HG03135 (cell line): ENCODE results near the gene CDK14.
"Not testable (repeated sequence)": the region's sequence is repeated elsewhere in the genome, so short reads cannot be mapped to it uniquely, and the experiment has no call there.

Source experiments
- ATAC-seq: cut with Tn5 transposase; IDR thresholded peaks from one replicate; pipeline ENCODE4 v1.9.1; 2021; ENCODE audit warnings: mild to moderate bottlenecking, moderate library complexity; ENCODE audit not compliant: unreplicated experiment

The CDK14 gene

DNA sequence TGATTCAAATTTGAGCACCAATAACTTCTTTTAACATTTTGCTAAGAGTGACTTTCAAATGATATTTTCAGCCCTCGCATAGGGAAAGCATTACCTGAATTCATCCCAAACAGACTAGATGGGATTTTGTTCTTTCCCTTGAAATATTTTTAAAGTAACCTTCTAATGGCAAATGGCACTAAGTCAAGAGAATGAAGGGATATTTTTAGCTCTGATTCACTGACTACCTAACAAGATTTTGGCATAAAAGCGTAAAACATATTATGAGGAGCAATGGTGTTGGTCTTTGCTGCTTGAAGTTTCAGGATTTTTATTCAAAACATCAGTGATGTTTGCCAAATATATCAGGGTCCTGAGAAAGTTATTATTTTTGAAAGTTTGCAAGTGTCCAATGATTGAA, 290.3 kb downstream of the CDK14 start:
- ATAC-seq = no peak

- ATAC-seq = no peak
Measured at GRCh38 chr7:90889210-90889609, 293.1 kb downstream of the CDK14 start.

- no peak for ATAC-seq
Measured at GRCh38 chr7:90889644-90890043, 293.5 kb downstream of the CDK14 start.

GRCh38 chr7:90891529-90891928, 295.4 kb downstream of the CDK14 start:
- no peak for ATAC-seq

DNA sequence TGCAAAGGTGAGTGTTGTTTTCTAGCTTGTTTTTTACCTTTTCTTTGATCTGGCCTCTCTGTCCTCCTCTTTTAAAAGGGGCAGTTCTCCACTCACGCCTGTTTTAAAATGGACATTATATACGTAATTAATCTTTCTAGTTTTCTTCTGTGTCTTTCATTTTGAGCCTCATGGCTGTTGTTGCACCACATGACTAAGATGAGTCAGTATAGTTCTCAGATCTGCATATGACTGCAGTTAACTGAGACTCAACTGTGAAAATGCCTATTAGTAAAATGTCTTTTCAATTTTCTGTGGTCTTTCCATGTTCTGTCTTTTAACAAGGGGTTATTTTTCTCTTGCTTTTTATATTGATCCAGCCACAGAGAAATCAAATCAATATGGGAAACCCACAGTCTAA, 296.1 kb downstream of the CDK14 start:
- peak; percentile 64 for ATAC-seq

GRCh38 chr7:90894122-90894521, 298.0 kb downstream of the CDK14 start:
- no peak for ATAC-seq

DNA sequence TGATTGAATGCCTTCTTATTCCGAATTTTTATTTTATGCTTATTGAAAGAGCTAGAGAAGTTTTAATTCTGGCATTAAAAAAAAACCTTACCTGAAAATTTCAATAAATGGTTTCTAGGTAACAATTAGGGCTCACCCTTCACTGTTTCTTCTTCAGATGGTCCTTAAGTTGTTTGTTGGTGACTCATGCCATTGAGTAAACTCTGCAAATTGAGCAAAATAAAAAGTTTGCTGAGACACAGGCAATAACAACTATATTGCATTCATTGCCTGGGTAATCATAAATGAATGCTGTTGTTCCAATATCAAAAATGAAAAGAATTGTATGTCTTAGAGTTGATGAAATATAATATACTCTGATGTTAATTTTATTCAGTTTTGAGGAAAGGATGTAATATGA, 300.3 kb downstream of the CDK14 start:
- no peak for ATAC-seq

- no peak for ATAC-seq
Measured at GRCh38 chr7:90897961-90898469, 301.9 kb downstream of the CDK14 start.

GRCh38 chr7:90900628-90901356, 304.7 kb downstream of the CDK14 start:
- no peak for ATAC-seq

DNA sequence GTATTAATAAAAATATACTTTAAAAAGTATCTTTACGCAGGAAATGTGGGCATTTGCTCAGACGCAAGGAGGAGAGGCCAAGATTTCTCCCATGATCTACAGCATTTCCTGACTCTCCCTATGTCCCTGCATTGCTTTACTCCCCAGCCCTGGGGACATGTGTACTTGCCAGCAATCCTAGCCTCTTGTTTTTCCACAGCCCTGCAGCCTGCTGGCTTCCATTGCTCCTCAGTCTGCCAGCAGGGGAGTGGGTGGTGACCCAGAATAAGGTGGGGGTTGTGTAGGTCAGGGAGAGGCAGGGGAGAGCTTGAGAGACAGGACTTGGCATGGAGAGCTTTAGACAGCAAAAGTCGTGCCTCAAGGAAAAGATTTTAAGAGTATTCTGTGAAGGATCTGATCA, 307.7 kb downstream of the CDK14 start:
- ATAC-seq = no peak

GRCh38 chr7:90910136-90910535, 314.0 kb downstream of the CDK14 start:
- ATAC-seq = no peak

- ATAC-seq = no peak
Measured at GRCh38 chr7:90916319-90916718, 320.2 kb downstream of the CDK14 start.

- ATAC-seq = no peak
Measured at GRCh38 chr7:90917539-90917938, 321.4 kb downstream of the CDK14 start.

- no peak for ATAC-seq
Measured at GRCh38 chr7:90918303-90918702, 322.2 kb downstream of the CDK14 start.

DNA sequence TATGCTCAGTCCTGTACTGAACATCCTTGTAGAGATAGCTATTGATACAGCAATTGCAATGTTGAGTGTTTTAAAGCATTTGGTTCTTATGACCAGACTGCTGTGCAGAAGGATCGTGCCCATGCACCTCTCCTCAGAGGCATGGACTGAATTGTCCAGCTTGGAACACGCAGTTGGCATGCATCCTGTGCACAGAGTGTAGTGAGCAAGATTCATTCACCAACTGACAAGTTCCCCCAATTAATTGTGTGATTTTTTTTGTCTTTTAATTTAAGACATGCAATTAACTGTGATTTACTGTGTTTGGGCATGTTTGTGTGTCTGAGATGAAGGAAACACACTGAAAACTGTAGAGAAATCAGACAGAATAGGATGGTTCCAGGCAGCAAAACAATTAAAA, 323.7 kb downstream of the CDK14 start:
- ATAC-seq = no peak

- no peak for ATAC-seq
Measured at GRCh38 chr7:90920336-90920735, 324.2 kb downstream of the CDK14 start.

- no peak for ATAC-seq
Measured at GRCh38 chr7:90923541-90923997, 327.4 kb downstream of the CDK14 start.

DNA sequence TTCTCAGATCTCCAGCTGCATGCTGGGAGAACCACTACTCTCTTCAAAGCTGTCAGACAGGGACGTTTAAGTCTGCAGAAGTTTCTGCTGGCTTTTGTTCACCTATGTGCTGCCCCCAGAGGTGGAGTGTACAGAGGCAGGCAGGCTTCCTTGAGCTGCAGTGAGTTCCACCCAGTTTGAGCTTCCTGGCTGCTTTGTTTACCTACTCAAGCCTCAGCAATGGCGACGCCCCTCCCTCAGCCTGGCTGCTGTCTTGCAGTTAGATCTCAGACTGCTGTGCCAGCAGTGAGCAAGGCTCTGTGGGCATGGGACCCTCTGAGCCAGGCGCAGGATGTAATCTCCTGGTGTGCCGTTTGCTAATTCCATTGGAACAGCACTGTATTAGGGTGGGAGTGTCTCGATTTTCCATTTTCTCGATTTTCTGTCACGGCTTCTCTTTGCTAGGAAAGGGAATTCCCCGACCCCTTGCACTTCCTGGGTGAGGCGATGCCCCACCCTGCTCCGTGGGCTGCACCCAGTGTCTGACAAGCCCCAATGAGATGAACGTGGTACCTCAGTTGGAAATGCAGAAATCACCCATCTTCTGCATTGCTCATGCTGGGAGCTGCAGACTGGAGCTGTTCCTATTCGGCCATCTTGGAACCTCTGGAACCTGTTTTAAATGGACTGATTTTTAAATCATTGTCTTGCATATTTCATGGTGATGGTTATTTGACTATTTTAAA, 332.7 kb downstream of the CDK14 start:
- ATAC-seq = not testable (repeated sequence)

DNA sequence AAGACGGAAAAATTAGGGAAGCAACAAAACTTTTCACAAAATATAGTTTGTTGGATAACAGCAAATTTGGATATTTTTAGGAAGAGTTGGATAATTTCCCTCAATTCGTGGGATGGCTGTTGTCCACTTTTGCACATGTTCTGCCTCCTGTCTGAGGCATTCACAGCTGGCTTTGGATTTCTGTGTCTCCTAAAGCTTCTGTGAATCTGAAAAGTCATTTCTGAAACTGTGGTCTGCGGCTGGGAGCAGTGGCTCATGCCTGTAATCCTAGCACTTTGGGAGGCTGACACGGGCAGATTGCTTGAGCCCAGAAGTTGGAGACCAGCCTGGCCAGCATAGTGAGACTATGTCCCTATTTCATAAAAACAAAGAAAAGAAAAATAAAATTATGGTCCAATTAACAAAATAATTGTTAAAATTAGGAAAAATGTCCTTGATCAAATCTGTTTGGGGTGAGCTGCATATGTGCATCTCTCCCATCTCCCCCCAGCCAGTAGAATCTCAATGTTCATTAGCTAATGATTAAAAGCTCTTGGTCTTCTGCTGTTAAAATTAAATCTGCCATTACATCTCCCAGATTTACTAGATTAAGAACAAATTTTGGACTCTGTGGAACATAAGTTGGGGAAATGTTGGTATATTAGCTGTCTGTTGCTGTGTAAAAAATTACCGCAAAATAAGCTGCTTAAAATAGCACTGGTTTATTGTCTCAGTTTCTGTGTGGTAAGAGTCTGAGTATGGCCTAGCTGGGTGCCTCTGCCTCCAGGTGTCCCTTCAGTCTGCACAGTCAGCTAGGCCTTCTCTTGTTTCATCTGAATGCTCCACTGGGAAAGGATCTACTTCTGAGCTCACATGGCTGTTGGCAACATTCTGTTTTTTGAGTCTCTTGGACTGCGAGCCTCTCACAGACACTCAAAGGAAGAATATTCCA, 336.1 kb downstream of the CDK14 start:
- peak; percentile 99 for ATAC-seq

GRCh38 chr7:90933041-90933440, 336.9 kb downstream of the CDK14 start:
- ATAC-seq = no peak

GRCh38 chr7:90933984-90934383, 337.9 kb downstream of the CDK14 start:
- no peak for ATAC-seq
